HG02678 (cell line): ENCODE results near the gene STK17B.
"Not testable (repeated sequence)": the region's sequence is repeated elsewhere in the genome, so short reads cannot be mapped to it uniquely, and the experiment has no call there.

Source experiments
- ATAC-seq: cut with Tn5 transposase; IDR thresholded peaks from one replicate; pipeline ENCODE4 v1.9.1; 2021; ENCODE audit warnings: mild to moderate bottlenecking, moderate library complexity; ENCODE audit not compliant: unreplicated experiment

STK17B gene

DNA sequence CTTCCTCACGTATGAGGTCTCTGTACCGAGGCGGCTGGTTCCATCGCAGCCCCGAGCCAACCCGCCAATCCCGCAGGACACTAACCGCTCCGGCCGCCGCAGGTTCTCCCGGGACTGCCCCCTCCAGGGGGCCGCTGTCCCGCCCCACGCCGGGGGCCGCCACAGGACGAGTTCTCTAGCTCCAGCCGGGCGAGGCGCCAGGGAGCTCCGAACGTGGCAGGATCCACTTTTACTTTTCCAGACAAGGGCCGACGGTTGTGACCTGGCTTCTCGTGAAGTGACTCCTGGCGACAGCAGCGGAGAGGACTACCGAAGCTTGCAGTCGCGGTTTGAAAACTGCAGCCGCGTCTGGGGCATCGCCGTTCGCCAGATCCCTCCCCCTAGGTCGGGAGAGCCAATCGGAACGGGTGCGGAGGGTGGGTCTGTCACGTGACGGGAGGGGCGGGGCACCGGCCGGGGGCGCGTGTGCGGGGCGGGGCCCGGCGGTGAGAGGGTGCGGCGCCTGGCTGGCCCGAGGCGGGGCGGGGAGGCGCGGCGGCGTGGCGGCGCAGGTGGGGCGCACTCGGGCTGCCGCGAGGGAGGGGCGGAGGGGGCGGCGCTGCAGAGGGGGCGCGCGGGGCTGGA, at the start of gene STK17B:
STK17B (minus strand) TSS at position 331 of the 624 bp plus-strand sequence. CDS start 8,195 bp downstream, outside the sequence.
- peak; percentile 50 for ATAC-seq

DNA sequence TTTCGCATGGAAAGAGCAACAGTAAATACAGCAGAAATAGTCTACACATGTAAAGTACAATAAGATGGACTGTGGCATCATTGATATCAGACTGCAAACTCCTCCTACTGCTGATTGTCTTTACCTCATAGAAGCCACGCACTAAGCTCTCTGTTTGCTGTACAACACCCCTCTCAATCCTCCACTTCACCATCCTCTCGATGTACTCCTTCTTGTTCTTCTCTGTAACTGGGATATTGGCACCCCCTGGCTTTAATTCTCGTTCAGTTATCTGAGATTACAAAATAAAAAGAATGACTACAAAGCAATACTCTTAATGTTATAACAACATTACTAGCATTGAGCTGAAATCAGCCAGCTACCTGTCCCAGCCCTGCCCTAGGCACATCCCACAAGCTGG, 49.3 kb upstream of the STK17B start:
- no peak for ATAC-seq

DNA sequence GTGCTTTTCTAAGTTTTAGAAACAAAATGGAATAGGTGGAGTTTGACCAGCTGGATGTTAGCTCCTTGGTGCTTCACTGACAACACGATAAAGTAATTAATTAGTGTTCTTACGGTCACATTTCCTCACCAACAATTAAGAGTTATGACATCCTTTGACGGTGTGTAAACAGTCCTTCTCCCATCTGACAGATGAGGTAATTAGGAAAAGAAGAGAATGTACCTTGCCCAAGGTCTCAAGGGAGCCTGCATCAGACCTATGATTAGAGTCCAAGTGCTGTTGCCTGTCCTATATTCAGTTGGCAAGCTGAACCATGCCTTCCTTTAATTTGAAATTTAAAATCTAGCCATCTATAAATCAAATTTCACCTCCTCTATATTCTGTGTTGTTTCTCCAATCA, 48.3 kb upstream of the STK17B start:
- ATAC-seq: no peak

DNA sequence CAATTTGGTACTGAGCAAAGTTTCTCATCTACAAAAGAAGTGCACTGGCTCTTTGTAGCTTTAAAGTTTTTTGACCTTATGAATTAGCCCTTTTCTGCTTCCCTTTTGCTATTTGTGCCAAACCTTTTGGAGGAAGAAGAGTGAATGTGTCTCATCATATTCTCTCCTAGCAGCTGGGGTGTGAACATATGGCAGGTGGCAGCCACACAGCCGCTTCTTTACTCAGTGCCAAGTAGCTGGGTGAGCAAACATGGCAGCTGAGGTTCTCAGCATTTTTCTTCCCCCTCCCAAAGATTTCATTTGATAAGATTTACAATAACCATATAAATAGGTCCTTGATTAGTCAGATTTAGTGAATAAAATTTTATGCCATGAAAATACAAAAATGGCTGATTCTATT, 46.7 kb upstream of the STK17B start:
- ATAC-seq: no peak

- ATAC-seq: peak; percentile 60
Measured at GRCh38 chr2:196217116-196217515, 45.7 kb upstream of the STK17B start.

DNA sequence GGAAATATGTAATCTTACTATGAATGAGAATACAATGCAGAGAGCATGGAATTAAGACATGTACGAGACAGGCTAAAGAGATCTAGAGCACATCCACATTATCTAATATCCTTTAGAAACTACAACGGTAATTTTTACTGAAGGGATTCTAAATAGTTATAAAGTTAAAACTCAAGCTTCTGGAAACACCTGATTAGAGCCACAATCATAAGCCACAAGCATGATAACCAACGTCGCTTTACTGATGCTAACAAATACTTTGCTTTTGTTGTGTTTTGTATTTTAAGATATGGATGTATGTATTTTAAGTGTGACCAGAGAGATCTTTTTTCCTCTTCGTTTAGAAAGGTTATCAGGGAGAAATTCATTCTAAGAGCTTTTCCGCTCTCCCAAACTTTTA, 44.0 kb upstream of the STK17B start:
- ATAC-seq: no peak

GRCh38 chr2:196214156-196214555, 42.8 kb upstream of the STK17B start:
- ATAC-seq: no peak

DNA sequence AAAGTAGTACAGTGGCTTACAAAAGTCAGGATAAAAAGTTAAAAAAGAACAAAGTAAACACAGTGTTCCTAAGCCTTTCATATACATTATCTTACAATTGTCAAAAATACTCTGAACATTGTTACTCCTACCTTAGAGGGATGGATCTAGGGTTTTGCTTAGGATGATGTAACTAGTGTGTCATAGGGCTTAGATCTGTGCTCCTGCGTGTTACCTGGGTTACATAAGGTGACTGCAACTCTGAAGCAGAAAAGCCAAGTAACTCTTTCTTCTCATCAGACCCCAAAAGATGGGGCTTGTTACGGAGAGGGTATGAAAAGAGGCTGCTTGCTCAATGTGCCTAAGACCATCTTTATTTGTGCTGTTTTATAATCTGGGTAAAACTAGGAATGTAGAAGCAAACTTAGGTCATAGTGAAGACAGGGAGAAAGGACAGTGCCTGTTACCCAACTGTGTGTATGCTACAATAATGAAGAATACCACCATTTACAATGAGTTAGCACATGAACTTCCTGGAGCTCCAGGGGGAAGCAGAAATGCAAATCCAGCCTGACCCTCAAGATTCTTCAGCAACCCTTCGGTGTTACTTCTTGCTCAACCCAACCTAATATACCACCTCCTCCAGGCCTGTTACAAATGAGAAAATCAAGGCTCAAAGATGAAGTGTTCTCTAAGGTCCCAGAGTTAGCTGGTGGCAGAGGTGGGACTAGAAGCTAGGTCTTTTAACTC, 42.0 kb upstream of the STK17B start:
- no peak for ATAC-seq

- ATAC-seq: no peak
Measured at GRCh38 chr2:196208915-196209314, 37.5 kb upstream of the STK17B start.

- ATAC-seq: no peak
Measured at GRCh38 chr2:196206804-196207203, 35.4 kb upstream of the STK17B start.

DNA sequence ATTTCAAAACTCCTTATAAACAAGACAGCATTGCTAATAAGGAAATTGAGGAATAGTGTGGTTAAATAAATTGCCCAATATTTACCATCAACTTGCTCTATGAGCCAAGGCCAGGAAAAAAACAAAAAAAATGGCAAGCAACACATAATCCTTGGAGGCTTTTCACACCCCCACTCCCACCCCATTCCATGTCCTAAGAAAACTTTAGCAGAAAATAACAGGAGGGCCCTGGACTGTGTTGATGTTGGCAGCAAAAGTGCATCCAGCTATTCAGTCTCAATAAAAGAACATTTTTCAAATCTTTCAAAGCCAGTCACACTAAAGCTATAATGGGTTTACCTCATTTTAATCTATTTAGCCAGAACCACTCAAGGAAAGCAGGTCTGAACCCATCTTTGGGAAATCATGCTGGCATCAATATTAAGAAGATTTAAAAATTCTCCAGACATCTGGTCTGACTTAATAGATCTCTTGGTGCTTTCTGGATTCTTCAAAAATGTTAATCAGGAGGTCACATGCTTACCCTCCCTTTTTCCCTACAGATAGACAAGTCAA, 34.6 kb upstream of the STK17B start:
- no peak for ATAC-seq

DNA sequence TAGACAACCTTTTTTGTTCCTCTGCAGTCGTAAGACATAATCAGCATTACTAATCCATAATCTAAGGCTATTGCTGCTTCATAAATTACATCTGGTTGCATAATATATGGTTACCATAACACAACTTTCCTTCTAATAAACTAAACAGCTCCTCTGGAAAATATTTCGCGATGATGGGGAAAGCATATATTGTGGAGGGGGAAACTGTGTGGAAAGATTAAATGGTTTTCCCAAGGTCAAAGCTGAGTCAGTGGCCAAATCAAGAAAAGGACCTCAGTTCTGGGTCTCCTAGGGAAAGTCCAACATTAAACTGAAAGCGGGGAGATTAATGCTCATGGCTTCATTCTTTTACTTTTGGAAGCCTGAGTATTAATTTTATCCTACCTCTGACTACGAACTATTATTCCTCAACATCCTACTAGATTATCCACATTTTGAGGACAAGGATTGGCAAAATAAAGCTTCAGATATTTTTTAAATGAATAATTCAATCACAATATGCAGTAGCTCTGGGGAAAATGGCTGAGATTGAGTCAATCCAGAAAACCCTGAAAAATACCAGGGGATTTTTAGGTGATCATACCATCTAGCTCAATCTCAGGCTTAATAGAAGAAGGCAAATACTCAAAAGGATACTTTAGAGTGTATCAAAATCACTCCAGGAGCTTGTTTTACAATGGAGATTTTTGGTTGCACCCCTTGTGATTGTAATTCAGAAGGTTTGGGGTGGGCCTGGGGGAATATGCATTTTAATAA, 33.8 kb upstream of the STK17B start:
- no peak for ATAC-seq

- ATAC-seq: no peak
Measured at GRCh38 chr2:196201229-196202009, 30.0 kb upstream of the STK17B start.

DNA sequence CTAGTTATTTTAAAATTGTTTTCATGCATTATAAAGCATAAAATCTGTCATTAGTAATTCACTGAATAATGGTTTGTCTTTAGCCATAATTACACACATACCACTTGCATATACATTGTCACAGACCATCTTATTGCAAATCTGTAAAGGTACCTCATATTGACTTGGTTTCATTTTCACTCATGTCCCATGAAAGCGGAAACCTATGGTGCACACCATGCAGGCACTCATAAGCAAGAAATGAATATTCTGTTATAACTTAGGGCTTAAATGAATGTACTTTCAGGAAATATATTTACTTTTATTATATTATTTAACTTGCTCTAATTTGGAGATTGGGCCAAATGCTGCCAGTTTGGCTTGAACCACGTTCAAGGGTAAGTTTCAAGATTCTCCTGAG, 29.2 kb upstream of the STK17B start:
- ATAC-seq: peak; percentile 98

DNA sequence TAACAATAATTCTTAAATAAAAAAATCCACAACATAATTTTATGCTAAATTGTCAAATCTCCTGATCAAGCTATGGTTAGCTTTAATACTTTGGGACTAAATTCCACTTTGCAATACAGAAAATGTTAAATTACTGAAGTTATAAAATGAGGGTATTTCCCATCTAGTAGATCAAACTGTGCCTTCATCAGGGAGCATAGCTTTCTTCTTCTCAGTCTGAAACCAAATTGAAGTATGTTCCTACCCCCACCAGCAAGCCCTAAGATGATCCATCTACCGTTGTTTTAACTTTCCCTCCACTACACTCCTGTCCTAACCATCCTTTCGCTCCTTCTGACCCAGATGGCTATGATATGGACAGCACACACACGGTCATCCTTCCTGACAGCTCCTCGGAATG, 24.4 kb upstream of the STK17B start:
- no peak for ATAC-seq

DNA sequence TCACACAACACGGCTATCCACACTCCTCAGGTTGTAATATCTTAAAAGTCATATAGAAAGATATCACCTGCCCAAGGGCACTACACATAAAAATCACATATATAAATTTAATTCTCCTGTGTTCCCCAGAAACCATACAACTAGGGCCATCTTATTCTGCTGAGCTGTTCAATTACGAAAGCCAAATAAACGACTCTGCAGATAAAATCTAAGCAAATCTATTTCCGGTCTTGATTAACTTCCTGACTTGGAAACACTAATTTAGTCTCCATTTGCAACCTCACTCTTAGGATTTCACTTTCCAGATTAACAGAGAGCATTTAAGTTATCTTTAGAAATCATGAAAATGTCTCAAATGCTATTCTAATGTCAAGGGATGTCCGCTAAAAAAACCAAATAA, 23.9 kb upstream of the STK17B start:
- ATAC-seq: no peak

DNA sequence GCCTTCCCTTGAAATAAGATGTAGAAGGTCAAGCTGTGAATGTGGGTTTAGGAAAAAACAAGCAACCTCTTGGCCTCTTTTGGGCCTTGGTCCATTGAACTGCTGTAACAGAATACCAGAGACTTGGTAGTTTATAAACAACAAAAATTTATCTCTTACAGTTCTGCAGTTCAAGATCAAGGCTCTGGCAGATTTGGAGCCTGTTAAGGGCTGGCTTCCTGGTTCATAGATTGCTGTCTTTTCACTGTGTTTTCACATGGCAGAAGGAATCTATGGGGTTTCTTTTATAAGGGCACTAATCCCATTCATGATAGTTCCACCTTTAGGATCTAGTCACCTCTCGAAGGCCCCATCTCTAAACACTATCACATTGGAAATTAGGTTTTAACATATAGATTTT, 20.2 kb upstream of the STK17B start:
- ATAC-seq: no peak

- ATAC-seq: peak; percentile 69
Measured at GRCh38 chr2:196187898-196188458, 16.6 kb upstream of the STK17B start.

DNA sequence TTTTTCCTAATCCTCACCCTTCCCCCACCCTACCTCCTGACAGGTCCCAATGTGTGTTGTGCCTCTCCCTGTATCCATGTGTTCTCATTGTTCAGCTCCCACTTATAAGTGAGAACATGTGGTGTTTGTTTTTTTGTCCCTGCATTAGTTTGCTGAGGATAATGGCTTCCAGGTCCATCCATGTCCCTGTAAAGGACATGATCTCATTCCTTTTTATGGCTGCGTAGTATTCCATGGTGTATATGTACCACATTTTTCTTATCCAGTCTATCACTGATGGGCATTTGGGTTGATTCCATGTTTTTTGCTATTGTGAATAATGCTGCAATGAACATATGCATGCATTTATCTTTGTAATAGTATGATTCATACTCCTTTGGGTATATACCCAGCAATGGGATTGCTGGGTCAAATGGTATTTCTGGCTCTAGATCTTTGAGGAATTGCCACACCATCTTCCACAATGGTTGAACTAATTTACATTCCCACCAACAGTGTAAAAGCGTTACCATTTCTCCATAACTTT, 15.9 kb upstream of the STK17B start:
- not testable (repeated sequence) for ATAC-seq

- no peak for ATAC-seq
Measured at GRCh38 chr2:196186266-196186980, 15.0 kb upstream of the STK17B start.
